ENCODE measurements around the gene EXO1.

GRCh38 chr1:241821363-241821762, 26.6 kb upstream of the EXO1 start:
- TF ChIP-seq MAX (IDR thresholded peaks at IDR 0.05) = no peak
- no peak for TF ChIP-seq EP300 (IDR thresholded peaks at IDR 0.05; ENCODE audit: borderline replicate concordance)
- TF ChIP-seq TAF1 (IDR thresholded peaks at IDR 0.05; ENCODE audit: low read depth) = no peak
- no peak for TF ChIP-seq RAD21 (IDR thresholded peaks at IDR 0.05; ENCODE audit: low read depth)
- TF ChIP-seq NFIC (IDR thresholded peaks at IDR 0.05) = no peak
- TF ChIP-seq YY1 (IDR thresholded peaks at IDR 0.05; ENCODE audit: low read depth) = no peak

All from Ishikawa (cell line).